D721Med (cell line): ENCODE data around the gene B3GNT4.
A peak's percentile ranks its signal among the peaks of the same experiment; 100 is the strongest.

Source experiments
- DNase-seq: peaks from one replicate; pipeline ENCODE4 v3.0.0; 2011; ENCODE audit warnings: low spot score; ENCODE audit not compliant: insufficient read length
- FAIRE-seq: peaks from 2 replicates; lab custom pipeline; 2011; peaks lifted over from hg19 to GRCh38; lab: Jason Lieb, UNC
- CTCF ChIP-seq: IDR thresholded peaks from 2 replicates; pipeline ENCODE4 v1.5.1; 2012; ENCODE audit warnings: mild to moderate bottlenecking, control low read depth; ENCODE audit not compliant: insufficient read depth; ENCODE audit errors: missing control alignments

Gene B3GNT4

GRCh38 chr12:122190842-122191668 lies 12.5 kb upstream of the B3GNT4 start:
- FAIRE-seq (no peak), DNase-seq (peak; percentile 78)
- peak; percentile 79 for TF ChIP-seq CTCF

GRCh38 chr12:122192441-122192840 lies 11.1 kb upstream of the B3GNT4 start:
- no peak for TF ChIP-seq CTCF
- DNase-seq (no peak), FAIRE-seq (no peak)

GRCh38 chr12:122194804-122195203 lies 8.7 kb upstream of the B3GNT4 start:
- TF ChIP-seq CTCF, result no peak
- no peak for FAIRE-seq
- no peak for DNase-seq

- FAIRE-seq, result no peak
- TF ChIP-seq CTCF, result no peak
Observed at GRCh38 chr12:122195405-122195804, 8.1 kb upstream of the B3GNT4 start.

GRCh38 chr12:122197612-122197966 lies 5.9 kb upstream of the B3GNT4 start:
- no peak for FAIRE-seq
- no peak for TF ChIP-seq CTCF

More at GRCh38 chr12:122195405-122195804, 8.1 kb upstream of the B3GNT4 start:
- no peak for DNase-seq

GRCh38 chr12:122199484-122200355 lies 3.8 kb upstream of the B3GNT4 start:
- FAIRE-seq, result no peak
- no peak for DNase-seq
- no peak for TF ChIP-seq CTCF

More at GRCh38 chr12:122197612-122197966, 5.9 kb upstream of the B3GNT4 start:
- DNase-seq, result no peak
